ENCODE data around the gene ZMPSTE24. TPM values are rescaled to one million over a fixed set of nuclear protein-coding genes. Genes with fewer than 3 reads are reported as not detected.

Gene ZMPSTE24
- 35.7 to 38.8 TPM (median 37.6 TPM) in 5 replicates for total RNA-seq (2022; extraction: Qiagen RNA extraction)

DNA sequence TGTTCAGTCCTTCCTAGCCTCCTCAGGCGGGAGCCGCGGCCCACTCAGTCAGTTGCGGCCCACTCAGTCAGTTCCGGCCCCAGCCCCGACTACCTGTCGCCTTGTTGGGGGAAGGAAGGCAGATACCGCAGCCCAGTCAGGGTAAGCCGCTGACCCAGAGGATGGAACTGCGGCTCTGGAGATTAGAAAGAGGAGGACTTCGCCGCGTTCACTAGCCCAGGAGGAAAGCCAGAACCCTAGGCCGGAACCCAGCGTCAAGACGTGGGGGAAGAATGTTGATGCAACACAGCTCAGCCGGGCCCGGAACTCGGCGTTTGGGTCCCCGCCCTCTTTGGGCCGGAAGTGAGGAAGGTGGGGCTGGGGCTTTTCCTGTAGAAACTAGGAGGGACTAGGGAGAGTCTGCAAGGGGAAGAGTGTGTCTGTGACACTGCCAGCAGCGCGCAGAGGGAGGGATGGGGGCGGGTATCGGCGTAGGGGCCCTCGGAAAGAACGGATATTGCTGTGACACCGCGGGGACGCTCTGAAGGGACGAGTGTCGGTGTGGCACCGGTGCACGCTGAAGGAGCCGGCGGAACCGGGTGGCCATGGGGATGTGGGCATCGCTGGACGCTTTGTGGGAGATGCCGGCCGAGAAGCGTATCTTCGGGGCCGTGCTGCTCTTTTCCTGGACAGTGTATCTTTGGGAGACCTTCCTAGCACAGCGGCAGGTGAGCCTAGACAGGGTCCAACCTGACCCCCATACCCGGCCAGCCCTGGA lies at the start of gene ZMPSTE24:
Gene ZMPSTE24, plus strand, starts transcription at position 549 of the 757 bp plus-strand sequence. Its CDS starts 36 bp downstream, at position 585.

GRCh38 chr1:40247655-40248054 lies 10.4 kb upstream of the ZMPSTE24 start, which contains the start of gene TMCO2:
Gene TMCO2, plus strand, starts transcription at chr1:40247937. Its CDS starts 57 bp downstream, at chr1:40247994.

GRCh38 chr1:40316595-40317393 lies 58.8 kb downstream of the ZMPSTE24 start, which contains the start of gene COL9A2:
Gene COL9A2, minus strand, starts transcription at chr1:40317286. Its CDS starts 89 bp downstream, at chr1:40317197.

Other genes with a start within 250 kb of the ZMPSTE24 start
- 206 to 279 TPM (median 236 TPM) in 5 replicates for gene CAP1, start 217.5 kb upstream of the ZMPSTE24 start, total RNA-seq (2022; extraction: Qiagen RNA extraction)
- gene PPT1, start 161.0 kb upstream of the ZMPSTE24 start, total RNA-seq (2022; extraction: Qiagen RNA extraction) = 57.8 to 77.2 TPM (median 65.5 TPM) in 5 replicates
- 4.9 to 6.0 TPM (median 5.7 TPM) in 5 replicates for gene RLF, start 96.8 kb upstream of the ZMPSTE24 start, total RNA-seq (2022; extraction: Qiagen RNA extraction)
- gene TMCO2, start 10.3 kb upstream of the ZMPSTE24 start, total RNA-seq (2022; extraction: Qiagen RNA extraction) = not detected in 5 replicates
- 0.11 to 0.56 TPM (median 0.29 TPM) in 5 replicates for gene COL9A2, start 59.0 kb downstream of the ZMPSTE24 start, total RNA-seq (2022; extraction: Qiagen RNA extraction)
- 8.5 to 11.0 TPM (median 9.3 TPM) in 5 replicates for gene SMAP2, start 115.5 kb downstream of the ZMPSTE24 start, total RNA-seq (2022; extraction: Qiagen RNA extraction)
- gene ZFP69B, start 192.2 kb downstream of the ZMPSTE24 start, total RNA-seq (2022; extraction: Qiagen RNA extraction) = 1.3 to 2.2 TPM (median 1.7 TPM) in 5 replicates
- not detected in 5 replicates for gene ZFP69, start 219.1 kb downstream of the ZMPSTE24 start, total RNA-seq (2022; extraction: Qiagen RNA extraction)

All from A549 treated with Mapracorat at 1 μM for 4 hours (cell line).